RPMI7951 (cell line): ENCODE measurements around the gene ZFYVE28. TPM values are rescaled to one million over a fixed set of nuclear protein-coding genes. Genes with fewer than 3 reads are reported as not detected.
"Not testable (repeated sequence)": the region's sequence is repeated elsewhere in the genome, so short reads cannot be mapped to it uniquely, and the experiment has no call there.

ENCODE experiments used
- DNase-seq: peaks from one replicate; pipeline ENCODE4 v3.0.0-alpha.2; 2012; ENCODE audit warnings: low read depth
- total RNA-seq: library from RNA; depleted of rRNA; stranded (reverse); fragments of >200 nt; shearing (Covaris generic); gene quantifications from 2 replicates; pipeline ENCODE4 v1.2.3, GENCODE V29; 2014

Gene ZFYVE28
- total RNA-seq, 1 experiment from 2014 or later: 4.2 TPM

DNA sequence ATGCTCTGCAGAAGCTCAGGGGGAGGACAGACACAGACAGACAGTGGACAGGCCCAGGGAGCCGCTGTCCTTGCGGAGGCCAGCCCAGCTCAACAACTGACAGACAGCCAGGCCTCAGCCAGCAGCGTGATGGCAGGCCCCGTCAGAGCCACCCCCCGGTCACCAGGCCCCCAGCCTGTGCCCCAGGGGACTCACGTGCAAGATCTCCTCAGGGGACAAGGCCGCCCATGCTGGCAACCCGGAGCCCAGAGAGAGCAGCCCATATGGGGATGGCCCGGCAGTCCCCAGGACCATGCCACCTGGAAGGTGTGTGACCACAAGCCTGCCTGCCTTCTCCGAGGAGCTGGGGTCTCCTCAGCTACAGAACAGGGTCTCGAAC is 128.5 kb downstream of the ZFYVE28 start:
- DNase-seq: no peak

DNA sequence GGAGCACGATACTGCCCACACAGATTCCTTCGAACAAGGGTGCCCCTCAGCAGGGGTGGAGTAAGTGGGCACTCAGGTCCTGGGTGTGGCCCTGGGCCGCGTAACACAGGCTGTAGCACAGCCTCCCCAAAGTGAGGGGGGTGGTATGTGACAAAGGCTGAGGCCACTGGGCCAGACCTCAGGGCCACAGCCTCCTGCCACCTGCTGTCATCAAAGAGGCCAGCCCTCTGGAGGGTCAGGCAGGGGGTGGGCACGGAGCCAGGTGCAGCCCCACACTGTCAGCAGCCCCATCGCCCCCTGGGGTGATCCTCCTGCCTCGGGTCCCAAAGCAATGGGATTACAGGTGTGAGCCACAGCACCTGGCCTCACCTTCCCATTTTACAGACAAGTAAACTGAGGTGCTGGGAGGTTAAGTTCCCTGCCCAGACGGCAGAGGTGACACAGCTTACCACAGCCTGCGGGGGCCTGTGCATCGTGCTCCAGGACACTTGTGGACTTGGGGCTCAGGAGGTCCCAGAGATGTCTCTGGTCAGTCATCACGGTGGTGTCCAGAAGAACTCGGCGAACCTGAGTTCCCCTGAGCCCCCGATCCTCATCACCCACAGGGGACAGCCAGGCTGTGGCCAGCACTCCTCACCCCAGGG is 129.0 kb downstream of the ZFYVE28 start:
- no peak for DNase-seq

DNA sequence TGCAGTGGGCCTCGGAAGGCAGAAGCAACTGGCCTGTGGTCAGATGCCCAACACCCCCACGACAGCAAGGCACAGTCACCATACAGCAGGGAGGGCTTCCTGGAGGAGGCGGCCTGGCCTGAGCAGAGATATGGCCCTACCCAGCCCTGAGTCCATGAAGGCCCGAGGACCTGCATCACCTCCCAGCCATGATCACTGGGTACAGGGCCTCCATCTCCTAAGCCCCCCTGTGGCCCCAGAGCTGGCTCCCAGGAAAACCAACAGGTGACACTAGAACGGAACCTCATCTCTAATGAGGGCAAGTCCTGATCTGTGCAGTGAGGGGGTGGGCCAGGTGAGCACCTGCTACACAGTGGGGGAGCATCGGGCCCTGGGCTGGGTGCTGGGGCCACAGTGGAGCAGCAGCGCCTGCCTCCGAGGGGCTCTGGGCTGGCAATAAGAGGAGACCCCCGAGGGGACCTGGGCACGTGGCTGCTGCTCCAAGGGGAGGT is 130.3 kb downstream of the ZFYVE28 start:
- no peak for DNase-seq

DNA sequence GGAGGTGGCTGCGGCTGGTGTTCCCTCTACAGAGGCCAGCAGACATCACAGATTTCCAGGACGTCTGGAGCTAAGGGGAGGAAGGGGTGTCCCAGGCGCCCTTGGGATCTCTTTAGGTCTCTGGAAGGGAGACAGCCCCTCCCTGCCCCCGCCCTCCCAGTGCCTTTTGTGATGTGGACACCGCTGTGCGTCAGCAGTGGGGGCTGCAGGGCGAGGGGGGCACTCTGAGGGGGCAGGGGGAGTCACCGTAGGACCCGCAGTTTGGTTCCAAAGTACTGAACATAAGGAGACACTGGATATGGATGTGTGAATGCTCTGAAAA is 130.9 kb downstream of the ZFYVE28 start:
- no peak for DNase-seq

DNA sequence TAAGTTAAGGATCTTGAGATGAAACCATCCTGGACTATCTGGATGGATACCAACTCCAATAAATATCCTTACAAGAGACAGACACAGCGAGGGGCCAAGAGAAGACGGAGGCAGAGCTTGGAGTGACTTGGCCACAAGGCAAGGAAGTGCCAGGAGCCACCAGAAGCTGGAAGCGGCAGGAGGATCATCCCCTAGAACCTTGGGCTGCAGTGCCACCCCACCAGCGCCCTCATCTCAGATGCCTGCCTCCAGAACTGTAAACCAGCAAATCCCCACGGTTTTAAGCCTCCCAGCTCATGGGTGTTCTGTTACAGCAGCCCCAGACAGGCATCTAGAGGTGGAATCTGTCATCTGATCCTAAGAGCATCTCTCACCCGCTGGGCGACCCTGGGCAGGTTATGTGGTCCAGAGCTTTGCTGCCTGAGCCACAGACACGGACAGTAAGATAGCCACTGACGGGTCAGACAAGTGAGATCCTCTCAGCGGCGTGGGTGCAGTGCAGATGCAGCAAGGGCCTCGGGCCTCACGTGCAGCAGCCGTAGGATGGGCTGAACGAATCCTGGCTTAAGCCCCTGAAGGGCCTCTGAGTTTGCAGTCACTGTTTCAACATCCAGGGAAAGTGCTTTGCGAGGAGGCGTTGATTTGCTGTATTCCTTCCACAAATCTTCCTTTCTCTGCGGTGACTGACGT is 131.4 kb downstream of the ZFYVE28 start:
- no peak for DNase-seq

DNA sequence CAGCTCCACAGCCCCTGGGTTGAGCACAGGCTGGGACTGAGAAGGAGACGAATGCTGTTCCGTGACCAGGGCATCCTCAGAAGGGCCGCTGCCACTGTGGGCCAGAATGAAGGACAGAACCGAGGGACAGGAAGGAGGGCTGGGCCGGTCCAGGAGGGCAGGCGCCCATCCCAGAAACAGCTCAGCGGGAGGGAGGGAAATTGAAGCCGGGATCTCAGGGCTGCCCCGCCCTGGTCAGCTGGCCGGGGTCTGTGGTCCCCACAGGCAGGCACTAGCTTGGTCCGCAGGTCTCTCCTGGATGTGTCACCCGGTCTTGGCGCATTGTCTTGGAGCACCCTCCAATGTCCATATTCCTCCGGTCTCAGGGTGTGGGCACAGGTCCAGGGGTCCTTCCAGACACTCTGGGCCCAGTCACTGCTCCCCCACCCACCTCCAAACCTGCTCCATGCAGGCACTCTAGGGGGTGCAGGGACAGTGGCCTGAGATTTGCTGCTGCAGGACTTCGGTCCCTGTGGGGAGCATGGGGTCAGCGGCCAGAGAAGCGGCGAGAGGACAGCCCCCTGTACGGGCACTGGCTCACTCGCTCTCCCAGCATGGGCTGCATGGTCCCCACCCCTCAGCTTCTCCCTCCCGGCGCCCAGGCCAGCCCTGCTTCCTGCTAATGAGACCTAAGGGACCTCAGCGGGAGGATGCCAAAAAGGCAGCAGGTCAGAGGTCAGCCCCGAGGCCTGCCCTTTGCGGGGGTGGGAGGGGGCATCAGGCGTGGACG is 132.6 kb downstream of the ZFYVE28 start:
- no peak for DNase-seq

DNA sequence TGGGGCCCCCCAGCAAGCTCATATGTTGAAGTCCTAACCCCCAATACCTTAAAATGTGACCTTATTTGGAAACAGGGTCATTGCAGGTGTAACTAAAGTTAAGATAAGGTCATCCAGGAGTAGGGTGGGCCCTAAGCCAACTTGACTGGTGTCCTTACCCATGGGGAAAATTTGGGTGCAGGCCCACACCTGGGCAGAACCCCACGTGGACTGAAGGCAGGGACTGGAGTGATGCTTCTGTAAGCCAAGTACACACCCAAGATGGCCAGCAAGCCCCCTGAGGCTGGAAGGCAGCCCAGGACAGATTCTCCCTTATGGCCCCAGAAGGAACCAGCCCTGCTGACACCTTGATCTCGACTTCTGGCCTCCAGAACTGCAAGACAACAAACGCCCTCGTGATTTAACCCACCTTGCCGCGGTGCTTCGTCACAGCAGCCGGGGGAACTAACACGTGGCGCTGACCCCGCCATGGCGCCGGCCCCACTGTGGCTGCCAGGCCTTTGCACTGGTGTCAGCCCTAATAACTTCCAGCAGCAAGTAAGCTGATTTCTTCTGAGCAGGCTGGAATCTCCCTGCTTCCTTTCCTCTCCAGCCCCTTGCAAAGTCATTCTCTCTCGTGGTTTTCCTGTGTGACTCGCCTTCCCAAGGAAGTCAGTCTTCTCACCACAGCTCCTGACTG is 133.4 kb downstream of the ZFYVE28 start:
- peak; percentile 61 for DNase-seq

DNA sequence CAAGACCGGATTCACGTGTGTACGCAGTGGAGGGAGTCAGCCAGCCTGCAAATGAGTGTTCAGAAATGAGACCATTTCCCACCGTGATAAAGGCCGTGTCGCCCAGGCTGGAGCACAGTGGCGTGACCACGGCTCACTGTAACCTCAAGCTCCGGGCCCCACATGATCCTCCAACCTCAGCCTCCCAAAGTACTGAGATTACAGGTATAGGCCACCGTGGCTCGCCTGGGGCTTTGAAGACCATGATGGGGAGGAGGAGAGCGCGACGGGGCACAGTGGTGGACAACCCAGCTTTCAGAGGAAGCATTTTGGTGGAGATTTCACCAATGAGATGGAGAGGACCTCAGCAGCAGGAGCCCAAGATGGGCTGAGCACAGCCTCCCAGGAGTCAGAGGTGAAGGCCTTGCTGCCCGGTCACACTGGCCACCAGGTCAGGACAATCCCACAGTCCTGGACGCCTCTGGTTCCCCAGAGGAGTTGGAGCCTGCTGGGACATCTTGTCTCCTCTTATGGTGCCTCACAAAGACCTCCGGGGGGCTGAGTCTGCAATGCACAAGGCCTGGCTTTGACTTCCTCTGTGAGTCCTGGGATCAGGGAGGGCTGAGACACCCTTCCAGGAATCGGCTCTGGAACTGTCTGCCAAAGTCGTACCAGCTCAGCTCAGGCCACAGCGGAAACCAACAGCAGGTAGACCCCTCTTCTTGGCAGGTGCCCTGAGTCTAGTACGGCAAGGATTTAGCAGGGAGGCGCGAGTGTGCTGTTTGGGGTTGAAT is 134.1 kb downstream of the ZFYVE28 start:
- no peak for DNase-seq

DNA sequence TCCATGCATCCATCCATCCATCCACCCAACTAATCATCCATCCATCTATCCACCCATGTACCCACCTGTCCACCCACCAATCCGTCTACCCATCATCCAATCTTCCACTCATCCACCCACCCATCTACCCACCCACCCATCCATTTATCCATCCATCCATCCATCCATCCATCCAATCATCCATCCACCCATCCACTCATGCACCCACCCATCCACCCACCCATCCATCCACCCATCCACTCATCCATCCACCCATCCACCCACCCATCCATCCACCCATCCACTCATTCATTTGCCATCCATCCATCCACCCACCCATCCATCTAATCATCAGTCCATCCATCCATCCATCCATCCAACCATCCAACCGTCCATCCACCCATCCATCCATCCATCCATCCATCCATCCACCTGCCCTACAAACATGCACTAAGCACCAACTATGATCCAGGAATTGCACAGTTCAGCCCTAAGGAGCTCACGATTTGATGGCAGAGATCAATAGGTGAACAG is 135.2 kb downstream of the ZFYVE28 start:
- DNase-seq: no peak

DNA sequence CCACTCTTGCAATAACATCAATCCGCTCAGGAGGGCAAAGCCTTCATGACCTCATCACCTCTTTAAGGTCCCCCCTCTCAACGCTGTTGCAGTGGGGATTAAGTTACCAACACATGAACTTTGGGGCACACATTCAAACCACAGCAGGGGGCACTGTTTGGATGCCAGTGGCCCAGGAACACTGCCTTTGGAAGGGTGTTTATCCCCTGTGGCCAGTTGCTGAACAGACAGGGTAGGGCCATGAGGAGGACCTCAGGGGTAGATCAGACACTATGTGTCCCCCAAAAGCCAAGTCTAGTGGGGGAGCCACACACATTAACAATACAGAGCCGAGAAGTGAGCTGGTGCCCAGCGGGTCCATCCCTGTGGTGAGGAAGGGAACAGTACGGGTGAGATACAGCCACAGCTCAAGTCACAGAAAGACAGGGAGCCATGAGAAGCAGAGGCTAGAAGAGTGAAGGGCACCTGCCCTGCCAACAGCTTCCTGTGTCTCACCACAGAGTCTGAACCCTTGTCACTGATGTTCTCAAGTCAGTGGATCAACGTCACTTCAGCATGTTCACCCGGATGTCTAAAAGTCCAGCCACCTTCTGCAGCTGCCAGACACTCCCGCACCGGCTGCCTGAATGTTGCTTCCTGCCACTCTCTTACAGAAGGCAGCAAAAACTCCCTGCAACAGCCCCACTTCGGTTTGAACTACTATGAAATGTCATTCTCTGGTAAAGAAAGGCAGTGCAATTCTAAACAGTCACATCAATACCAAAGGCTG is 136.7 kb downstream of the ZFYVE28 start:
- DNase-seq: peak; percentile 7

DNA sequence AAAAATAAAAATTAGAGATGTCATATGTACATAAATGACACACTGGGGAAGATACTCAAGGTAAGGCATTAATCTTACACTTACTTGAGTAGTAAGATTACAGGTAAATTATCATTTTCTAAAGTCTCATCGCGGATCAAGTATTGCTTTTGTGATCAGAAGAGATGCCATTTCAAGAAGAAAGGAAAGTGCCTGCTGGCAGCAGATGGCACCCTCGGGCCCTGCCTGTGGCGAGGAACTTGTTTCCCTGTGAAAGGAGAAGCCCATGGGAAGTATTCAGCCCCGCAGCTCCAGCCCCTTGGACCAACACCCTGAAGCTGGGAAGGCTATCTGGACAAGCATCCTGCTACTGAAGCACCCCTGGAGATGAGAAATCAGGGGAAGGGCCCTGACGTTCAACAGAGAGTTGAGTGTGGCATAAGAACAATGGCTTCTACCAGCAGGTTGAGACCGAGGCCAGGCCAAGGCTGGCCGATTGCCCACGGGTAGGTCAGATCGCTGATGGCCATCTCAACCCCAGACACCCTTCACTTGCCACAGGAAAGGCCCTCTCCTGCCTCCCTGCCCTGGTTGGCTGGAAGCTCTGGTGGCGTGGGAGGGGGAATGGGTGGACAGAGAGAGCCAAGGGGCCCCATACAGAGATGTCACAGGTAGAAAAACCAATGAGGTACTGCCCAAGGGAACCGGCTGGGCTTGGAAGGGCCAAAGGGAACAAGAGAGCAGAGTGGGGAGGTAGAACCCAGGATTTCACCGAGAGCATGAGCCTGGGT is 137.7 kb downstream of the ZFYVE28 start:
- DNase-seq: peak; percentile 4

DNA sequence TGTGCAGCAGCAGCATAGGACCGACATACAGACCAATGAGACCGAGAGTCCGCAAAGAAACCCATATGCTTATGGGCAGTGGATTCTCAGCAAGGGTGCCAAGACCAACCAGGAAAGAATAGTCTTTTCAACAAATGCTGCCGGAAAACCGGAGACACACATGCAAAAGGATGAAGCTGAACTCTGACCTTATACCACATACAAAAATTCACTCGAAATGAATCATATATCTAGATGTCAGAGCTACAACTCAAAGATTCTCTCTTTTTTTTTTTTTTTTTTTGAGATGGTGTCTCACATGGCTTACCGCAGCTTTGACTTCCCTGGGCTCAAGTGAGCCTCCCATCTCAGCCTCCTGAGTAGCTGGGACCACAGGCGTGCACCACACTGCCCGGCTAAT is 140.5 kb downstream of the ZFYVE28 start:
- peak; percentile 6 for DNase-seq

DNA sequence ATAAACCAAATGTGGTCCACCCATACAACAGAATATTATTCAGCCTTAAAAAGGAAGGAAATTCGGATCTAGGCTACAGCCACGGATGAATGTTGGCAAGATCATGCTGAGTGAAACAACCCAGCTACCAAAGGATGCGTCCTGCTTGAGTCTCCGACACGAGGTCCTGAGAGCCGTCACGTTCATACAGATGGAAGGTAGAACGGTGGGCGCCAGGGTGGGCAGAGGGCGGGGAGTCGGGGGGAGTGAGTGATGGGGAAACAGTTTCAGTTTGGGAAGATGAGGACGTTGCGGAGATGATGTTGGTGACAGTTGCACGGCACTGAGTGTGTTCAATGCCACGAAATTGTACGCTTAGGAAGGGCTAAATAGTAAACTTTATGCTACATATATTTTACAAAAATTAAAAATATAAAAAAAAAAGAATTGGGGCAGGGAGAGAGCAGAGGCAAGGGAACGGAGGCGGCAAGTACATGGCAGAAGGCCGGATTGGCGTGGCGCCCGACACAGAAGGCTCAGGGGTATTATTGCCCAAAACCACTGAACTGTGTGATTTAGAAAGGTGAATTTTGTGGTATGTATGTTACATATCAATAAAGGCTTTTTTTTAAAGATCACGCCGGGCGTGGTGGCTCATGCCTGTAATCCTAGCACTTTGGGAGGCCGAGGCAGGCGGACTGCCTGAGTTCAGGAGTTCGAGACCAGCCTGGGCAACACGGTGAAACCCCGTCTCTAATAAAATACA is 141.7 kb downstream of the ZFYVE28 start:
- DNase-seq: no peak

DNA sequence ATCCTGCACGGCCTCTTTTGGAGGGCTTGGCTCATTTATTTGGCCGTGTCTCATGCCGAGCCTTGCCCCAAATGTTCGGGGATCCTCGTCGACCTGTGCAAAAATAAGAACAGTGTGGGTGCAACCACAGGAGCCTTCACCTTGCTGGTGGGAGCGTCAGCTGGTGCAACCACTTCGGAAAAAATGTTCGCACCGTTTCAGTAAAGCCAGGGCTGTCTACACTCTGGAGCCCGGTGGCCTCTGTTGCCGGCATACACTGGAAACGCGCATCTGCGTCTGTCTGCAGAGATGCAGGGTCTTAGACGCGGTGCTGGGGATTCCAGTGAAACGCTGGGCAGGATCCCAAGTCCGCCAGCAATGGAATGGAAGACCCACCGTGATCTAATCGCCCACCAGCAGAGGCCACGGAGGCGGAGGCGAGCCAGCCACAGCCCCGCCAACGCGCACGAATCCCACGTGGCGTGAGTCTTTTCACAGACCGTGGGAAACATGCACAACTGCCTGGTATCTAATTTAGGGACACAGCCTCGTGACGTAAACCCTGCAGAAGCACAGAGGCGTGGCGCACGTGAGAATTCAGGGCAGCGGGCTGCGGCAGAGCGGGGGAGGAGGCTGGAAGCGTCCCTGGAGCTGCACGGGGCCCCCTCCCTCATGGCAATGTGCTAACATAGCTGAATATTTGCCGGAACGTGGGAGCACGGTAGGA is 142.7 kb downstream of the ZFYVE28 start:
- no peak for DNase-seq

DNA sequence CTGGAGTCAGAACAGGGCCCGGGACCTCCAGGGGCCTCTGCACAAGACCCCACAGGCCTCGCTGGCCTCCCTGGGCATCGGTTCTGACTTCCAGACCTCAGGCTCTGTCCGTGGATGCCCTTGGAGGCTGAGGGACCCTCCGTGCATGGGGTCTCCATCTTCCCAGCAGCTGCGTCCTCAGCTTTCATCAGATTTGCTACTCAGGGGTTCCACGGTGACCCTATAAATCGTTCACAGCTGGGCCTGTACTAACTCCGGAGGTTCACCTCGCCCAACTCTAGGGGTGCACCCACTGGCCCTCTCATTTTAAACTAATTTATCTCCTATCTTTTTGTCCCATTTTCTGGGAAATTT is 143.4 kb downstream of the ZFYVE28 start:
- DNase-seq: not testable (repeated sequence)

DNA sequence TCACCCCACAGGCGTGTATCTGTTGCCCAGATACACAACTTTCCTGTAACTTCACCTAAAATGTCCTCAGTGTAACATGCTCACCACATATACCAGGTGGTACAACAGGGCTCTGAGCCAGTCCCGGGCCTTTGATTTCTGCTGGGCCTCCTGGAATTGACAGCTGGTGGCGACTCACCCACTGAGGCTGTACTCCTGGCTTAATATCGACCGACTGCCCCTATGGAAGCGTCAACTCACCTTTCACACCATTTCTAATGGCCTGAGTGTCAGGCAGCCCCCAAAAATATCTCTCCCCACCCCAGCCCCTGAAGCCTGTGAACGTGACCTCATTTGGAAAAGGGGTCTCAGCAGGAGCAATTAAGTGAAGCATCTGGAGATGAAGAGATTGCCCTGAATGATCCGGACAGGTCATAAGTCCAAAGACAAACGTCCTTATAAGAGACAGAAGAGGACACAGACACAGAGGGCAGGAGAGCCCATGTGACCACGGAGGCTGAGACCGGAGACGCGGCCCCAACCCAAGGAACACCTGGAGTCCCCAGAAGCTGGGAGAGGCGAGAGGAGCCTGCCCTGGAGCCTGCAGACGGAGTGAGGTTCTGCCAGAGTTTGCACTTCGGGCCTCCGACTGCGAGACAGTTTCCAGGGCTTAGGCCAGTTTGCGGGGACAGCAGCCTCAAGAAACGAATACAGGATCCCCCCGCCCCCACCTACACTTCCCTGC is 144.0 kb downstream of the ZFYVE28 start:
- no peak for DNase-seq

DNA sequence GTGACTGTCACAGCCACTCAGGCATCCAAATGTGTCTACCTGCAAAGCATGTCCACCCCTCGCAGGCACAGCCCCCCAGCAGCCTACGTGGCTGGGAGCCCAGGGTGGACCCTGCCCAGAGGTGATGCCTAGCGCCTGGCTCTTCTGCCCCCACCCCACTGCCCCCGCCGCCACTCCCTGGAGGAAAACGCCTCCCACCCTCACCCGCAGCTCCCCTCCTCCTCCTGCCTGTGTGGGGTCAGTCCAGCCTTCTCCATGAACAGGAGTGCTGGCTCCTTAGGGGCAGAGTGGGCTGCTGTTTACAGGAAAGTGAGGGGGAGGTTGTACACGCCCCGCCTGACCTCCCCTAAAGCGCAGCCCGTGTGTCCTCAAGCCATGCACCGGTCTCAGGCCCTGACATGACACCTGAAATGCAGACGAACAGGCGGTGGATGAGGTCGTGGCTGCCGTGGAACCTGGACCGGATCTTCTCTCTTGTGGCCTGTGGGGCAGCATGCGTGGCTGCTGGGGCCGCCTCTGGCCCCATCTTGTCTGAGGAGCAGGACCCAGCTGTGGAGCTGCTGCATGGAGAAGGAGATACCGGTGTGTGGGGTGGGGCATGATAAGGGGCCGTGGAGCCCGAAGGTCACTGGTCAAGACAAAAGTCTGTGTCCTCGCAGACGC is 144.7 kb downstream of the ZFYVE28 start:
- DNase-seq: no peak
